Colonic mucosa (tissue), 4 donors: ENCODE data around the gene KCNA3. TPM values are rescaled to one million over a fixed set of nuclear protein-coding genes. Genes with fewer than 3 reads are reported as not detected.
A peak's percentile ranks its signal among the peaks of the same experiment; 100 is the strongest.

Source experiments
- DNase-seq: peaks from one replicate; pipeline ENCODE4 v3.0.0-alpha.2; 2020
- H3K27ac ChIP-seq: fragments of 200-600 bp; one replicate; pipeline ENCODE4 v1.8.0; 2021
- H3K27me3 ChIP-seq: fragments of 200-600 bp; one replicate; pipeline ENCODE4 v1.8.0; 2021
- H3K36me3 ChIP-seq: fragments of 200-600 bp; one replicate; pipeline ENCODE4 v1.8.0; 2021
- H3K4me1 ChIP-seq: fragments of 200-600 bp; one replicate; pipeline ENCODE4 v1.8.0; 2021; ENCODE audit warnings: mild to moderate bottlenecking
- H3K4me3 ChIP-seq: fragments of 200-600 bp; one replicate; pipeline ENCODE4 v1.8.0; 2021
- H3K9ac ChIP-seq, 2 donors: one replicate each; pipeline ENCODE4 v1.7.0; 2013; ENCODE audit warnings: control low read depth in 2 of 2, low read depth in 2 of 2, low read length in 2 of 2
- H3K9me3 ChIP-seq: fragments of 200-600 bp; one replicate; pipeline ENCODE4 v1.8.0; 2021
- CTCF ChIP-seq: fragments of 200-600 bp; IDR thresholded peaks from one replicate; pipeline ENCODE4 v1.8.0; 2022; ENCODE audit warnings: antibody characterized with exemption, mild to moderate bottlenecking
- intact Hi-C: fragments of 100-400 bp; cut with DNase I; formaldehyde crosslinking; loops from one replicate; pipeline ENCODE4 v1.14.1; 2022
- total RNA-seq, 2 donors: library from RNA; stranded (reverse); fragmentation: NEBNext Ultra II Directional in 1 of 2; extraction: Animal tissue kit (Norgen Biotek cat#: 25700) in 1 of 2; gene quantifications; one replicate each; pipeline ENCODE4 v1.2.1, GENCODE V29; 2021
- donor health status: healthy.
- donor health status: DM: no; HTN: no; CAD: no.
- donor health status: DM: no; HTN: no; CAD: no.

The KCNA3 gene
- total RNA-seq, 2 donors from 2014 or later = 0.93 to 1.4 TPM

- Histone ChIP-seq H3K27ac (peak overlapping the region; percentile 15), H3K4me3 (no peak overlapping the region), H3K36me3 (no peaks in the 10 kb centered on the region), H3K4me1 (no peaks in the 10 kb centered on the region), H3K27me3 (no peaks in the 10 kb centered on the region), H3K9me3 (no peaks in the 10 kb centered on the region), H3K9ac (peak overlapping the region; percentile 37 to 38)
- intact Hi-C loops = loop anchor here (5.0 kb wide), 2 partner anchors 135 to 150 kb away; no protein-coding TSS in a partner anchor
- no peak for DNase-seq
- no peak for TF ChIP-seq CTCF
Observed at GRCh38 chr1:110631836-110632620, 42.7 kb downstream of the KCNA3 start.

GRCh38 chr1:110630839-110631663 lies 43.7 kb downstream of the KCNA3 start:
- no peaks in the 10 kb centered on the region for H3K36me3 ChIP-seq

GRCh38 chr1:110628323-110629105 lies 46.2 kb downstream of the KCNA3 start:
- no peak for DNase-seq
- Histone ChIP-seq H3K36me3 (no peaks in the 10 kb centered on the region), H3K27me3 (no peaks in the 10 kb centered on the region), H3K9ac (no peak overlapping the region), H3K4me3 (no peak overlapping the region), H3K4me1 (no peaks in the 10 kb centered on the region), H3K9me3 (no peaks in the 10 kb centered on the region), H3K27ac (no peak overlapping the region)
- intact Hi-C loops = no loop called here
- no peak for TF ChIP-seq CTCF

More at GRCh38 chr1:110630839-110631663, 43.7 kb downstream of the KCNA3 start:
- Histone ChIP-seq H3K4me3 (no peak overlapping the region), H3K27me3 (no peaks in the 10 kb centered on the region), H3K4me1 (no peaks in the 10 kb centered on the region), H3K9ac (peak overlapping the region in 1 of 2 donors; percentile 37), H3K9me3 (no peaks in the 10 kb centered on the region), H3K27ac (peak overlapping the region; percentile 40)
- peak; percentile 80 for DNase-seq
- peak; percentile 80 for TF ChIP-seq CTCF
- intact Hi-C loops = loop anchor here (5.0 kb wide), 2 partner anchors 136 to 151 kb away; no protein-coding TSS in a partner anchor

- H3K27ac ChIP-seq = no peak overlapping the region
- DNase-seq = no peak
- no peak for TF ChIP-seq CTCF
- no peaks in the 10 kb centered on the region for H3K4me1 ChIP-seq
- H3K9me3 ChIP-seq = no peaks in the 10 kb centered on the region
- no peaks in the 10 kb centered on the region for H3K36me3 ChIP-seq
- no peak overlapping the region for H3K4me3 ChIP-seq
- H3K9ac ChIP-seq = no peak overlapping the region
- no peaks in the 10 kb centered on the region for H3K27me3 ChIP-seq
- intact Hi-C loops = no loop called here
Observed at GRCh38 chr1:110627764-110628163, 47.0 kb downstream of the KCNA3 start.

GRCh38 chr1:110626889-110627288 lies 47.9 kb downstream of the KCNA3 start:
- no peaks in the 10 kb centered on the region for H3K27me3 ChIP-seq
- no peaks in the 10 kb centered on the region for H3K9me3 ChIP-seq
- intact Hi-C loops = no loop called here
- H3K4me3 ChIP-seq = no peak overlapping the region
- no peak overlapping the region for H3K27ac ChIP-seq
- no peaks in the 10 kb centered on the region for H3K36me3 ChIP-seq
- DNase-seq = no peak
- no peak overlapping the region for H3K9ac ChIP-seq
- no peak for TF ChIP-seq CTCF
- no peaks in the 10 kb centered on the region for H3K4me1 ChIP-seq
